Stimulated activated CD8-positive, alpha-beta memory T cell treated with anti-CD3 and anti-CD28 coated beads, Interleukin-7, amount 100 ng/mL, for 4 hours (primary cell): ENCODE measurements around the gene KAZN.

Source experiments
- DNase-seq, 2 donors: peaks; one replicate each; pipeline ENCODE4 v3.0.0-alpha.2; 2020; ENCODE audit warnings: low read depth in 2 of 2

The KAZN gene

GRCh38 chr1:14713077-14713476 lies 114.6 kb downstream of the KAZN start:
- no peak for DNase-seq

DNA sequence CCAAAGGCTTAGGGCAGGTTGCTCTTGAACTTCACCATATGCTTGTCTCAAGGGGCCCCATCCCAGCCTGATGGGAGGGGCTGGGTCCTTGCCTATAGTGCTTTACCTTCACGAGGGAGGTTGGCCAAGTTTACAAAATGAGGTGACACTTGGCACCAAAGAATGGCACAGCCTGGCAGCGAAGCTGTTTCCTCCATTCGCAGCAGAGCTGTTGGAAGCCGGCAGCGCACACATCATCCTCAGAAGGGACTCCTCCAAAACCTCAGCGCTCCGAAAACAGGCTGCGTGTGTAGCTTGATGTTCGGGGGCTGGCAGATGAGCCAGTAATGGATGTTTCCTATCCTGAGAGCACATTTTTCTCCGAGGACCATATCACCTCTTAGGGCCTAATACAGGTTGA lies 116.8 kb downstream of the KAZN start:
- no peak for DNase-seq

GRCh38 chr1:14715802-14716201 lies 117.3 kb downstream of the KAZN start:
- no peak for DNase-seq

DNA sequence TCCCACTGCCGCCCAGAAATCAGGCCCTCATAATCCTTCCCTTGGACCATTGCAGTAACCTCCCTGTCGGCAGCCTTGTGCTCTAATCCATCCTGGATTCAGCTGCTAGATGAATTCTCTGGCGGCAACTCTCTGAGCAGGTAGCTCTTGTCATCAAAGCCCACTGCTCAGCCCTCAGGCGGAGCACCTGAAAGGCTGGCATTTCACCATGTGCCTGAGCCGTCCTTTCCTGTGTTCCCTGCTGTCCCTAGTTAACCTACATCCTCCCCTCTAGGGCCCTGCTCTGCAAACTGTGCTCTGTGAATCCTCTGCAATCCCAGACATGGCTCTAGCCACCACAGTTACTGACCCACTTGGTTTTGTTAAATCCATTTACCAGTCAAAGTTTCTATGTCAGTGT lies 118.0 kb downstream of the KAZN start:
- no peak for DNase-seq

- no peak for DNase-seq
Measured at GRCh38 chr1:14718476-14718875, 120.0 kb downstream of the KAZN start.

DNA sequence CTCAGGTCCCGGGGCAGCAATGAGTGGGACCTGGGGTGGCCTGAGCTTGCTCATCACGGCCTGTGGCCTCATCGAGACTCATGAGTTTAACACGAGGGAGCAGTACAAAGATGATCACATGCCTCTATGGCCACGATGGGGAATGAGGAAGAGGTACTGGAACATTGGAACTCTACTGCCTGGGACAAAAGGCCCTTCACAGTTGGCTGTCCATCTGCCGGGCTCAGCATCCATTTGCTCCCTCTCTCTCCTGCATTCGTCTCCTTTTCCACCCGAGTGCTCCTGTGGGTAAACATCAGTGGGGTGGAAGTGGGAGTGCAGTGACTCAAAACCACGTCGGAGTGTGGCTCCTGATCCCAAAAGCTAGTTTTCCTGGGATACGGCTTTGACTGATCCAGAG lies 124.9 kb downstream of the KAZN start:
- DNase-seq, result no peak

DNA sequence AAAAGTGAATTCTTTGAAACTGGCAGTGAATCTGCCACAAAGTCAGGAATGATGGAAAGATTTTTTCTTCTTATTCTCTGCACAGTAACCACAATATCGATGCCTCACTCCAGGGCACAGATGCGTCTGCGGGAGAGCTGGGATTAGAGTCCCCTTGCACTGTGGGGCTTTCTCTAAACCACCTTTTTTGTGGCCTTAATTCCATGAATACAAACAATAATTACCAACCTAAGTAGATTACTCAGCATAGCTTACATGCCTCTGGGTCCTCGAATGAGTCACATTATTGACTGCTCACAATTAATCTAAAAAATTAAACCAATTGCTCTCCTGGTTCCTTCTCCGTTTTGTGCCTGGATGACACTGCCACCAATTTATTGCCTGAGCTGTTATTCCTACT lies 125.8 kb downstream of the KAZN start:
- no peak for DNase-seq

DNA sequence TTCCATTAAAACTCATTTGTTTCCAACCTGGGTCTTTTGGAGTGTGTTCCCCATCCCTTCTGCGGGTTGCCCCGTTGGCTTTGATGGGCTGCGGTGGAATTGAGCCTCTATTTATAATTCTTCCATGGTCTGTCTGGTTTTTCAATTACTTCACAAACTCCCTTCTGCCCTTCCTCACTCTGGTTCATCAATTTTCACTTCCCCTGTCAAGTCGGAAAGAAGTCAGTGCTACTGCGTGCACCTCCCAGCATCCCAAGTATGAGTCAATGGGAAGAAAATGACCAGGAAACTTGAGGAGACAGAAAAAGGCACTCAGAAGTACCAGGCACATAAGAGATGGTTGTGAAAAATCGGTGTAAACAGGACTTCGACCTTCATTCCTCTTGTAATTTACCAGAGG lies 126.2 kb downstream of the KAZN start:
- DNase-seq, result no peak

DNA sequence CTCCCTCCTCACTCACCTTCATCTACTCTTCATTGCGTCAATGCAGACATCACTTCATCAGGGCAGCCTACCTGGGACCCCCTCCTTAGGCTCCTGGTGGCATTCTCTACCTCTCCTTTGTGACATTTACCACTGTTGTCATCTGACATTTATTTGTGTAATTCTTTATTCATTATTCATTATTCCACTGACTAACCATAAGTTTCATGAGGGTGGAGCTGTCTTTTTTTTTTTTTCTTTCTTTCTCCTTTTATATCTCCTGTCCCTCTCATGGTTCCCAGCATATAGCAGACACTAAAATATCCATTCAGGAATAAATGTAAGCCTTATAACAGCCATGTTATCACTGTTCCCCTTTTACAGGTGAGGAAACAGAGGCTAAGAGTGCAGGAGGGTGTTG lies 126.8 kb downstream of the KAZN start:
- no peak for DNase-seq

DNA sequence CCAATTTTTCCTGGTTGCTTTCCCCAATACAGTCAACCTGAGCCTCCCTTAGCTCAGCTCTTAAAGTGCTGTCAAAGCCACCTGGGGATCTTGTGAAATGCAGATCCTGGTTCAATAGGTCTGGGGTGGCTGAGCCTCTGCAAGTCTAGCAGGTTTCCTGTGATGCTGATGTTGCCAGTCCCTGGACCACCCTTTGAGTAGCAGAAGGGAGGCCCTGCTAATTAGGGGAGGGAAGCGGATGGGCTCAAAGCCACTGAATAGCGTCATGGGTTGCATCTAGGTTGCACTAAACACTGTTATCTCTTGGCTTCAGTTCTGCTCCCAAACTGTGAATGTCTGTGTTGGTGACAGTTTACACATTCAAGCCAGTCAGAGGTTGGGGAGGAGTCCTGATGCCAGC lies 127.2 kb downstream of the KAZN start:
- no peak for DNase-seq

DNA sequence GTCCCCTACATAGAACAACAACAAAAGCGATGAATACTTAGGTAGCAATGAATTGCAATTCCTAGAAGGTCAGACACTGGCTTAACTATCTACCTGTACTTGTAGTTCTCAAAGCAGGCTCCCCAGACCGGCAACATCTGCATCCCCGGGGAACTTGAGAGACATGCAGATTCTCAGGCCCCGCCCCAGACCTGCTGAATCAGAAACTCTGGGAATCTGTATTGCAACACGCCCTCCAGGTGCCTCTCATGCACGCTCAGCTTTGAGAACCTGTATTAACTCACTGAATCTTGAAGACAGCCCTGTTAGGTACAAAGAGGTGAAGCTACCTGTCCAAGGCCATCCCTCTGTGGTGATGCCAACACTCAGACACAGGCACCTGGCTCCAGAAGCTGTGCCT lies 128.1 kb downstream of the KAZN start:
- no peak for DNase-seq

DNA sequence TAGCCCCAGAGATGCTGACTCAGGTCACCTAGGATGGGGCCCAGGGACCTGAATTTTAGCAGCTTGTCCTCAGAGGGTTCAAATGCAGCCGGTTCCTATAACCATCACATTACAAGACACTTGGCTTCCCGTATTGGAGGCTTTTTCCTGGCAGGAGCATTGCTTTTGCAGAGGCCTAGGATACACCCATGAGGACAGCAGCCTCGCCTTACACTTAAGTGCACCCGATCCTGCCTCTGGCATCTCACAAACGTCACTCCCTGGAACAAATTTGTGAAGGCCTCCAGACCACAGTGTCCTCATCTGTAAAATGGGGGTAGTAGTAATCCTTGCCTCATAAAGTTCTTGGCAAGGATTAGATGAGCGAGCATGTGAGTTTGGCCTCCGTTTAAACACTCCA lies 130.0 kb downstream of the KAZN start:
- no peak for DNase-seq

DNA sequence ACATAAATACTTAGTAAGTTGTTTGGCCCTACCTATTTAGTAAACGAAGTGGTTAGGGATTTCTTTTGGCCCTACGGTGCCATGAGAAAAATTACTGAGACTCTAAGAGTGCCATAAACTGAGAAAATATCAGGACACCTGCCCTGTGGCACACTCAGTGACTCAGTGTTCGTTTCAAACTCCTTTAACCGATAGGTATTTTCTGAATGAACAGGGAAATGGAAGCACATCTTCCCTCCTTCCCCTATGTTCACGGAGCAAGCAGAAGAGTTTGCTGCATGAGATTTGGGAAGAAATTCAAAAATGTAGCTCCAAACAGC lies 134.2 kb downstream of the KAZN start:
- no peak for DNase-seq

DNA sequence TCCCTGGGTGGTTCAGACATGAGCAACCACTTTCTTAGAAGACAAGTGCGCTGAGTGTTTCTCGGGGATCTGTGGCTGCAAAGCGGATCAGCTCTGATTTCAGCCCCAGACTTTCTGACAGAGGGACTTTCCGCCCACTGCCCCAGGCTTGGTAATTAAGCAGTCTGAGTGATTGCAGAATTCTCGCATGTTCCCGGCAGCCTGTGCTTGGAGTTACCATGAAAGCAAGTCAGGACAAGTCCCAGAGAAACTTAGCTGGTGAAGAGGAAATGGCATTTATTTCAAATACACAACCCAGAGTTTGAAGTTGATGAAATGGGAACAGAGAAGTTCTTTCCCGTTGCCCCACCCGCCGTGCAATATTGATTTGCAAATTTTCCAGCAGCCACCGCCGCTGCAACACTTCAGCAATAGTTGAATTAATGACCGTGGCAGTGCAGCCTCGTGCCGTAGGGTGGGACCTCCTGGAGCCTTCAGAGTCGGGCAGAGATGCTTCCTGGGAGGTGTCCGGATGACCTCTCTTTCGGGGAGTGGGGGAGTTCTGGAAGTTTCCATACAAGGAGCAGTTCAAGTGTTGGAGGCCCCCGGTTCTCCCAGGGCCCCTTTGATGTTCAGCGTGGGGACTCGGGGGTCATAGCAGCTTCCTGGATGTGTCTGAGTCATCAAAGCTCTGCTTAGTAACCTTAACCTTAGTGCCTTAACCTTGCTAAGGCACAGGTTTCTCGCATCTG lies 134.7 kb downstream of the KAZN start:
- no peak for DNase-seq

DNA sequence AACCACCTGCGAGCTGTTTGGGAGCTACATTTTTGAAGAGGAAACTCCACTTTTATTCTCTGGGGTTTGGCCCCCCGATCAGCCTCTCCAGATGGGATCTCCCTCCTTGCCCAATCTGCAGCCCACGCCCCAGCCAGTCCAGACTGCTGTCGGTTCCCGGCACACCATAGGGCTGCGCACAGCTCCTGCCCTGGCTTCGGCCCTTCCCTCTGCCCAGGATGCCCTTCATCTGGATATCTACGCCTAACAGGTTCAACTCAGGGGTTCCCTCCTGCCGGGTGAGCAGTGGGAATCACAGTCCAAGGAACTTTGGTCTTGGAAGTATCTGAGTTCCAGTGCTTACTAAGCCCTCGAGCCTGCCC lies 135.3 kb downstream of the KAZN start:
- DNase-seq, result no peak

- no peak for DNase-seq
Measured at GRCh38 chr1:14735841-14736240, 137.4 kb downstream of the KAZN start.

DNA sequence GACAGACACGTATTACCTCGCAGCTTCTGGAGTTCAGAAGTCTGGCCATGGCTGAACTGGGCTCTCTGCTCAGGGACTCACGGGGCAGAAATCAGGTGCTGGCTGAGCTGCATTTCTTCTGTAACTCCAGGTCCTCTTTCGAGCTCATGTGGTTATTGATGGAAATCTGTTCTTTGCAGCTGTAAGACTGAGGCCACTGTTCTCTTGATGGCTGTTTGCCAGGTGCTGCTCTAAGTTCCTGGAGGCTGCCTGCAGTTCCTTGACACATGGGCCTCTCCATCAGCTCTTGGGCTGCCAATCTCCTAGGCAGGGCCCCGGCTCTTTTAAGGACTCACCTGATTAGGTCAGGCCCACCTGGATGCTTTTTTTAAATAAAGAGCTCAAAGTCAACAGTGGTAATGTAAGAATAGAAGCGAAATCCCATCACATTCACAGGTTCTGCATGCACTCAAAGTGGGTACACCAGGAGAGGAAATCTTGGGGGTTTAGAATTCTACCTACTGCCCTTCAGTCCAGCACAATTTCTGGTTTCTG lies 139.1 kb downstream of the KAZN start:
- DNase-seq, result no peak

- DNase-seq, result no peak
Measured at GRCh38 chr1:14738235-14738634, 139.8 kb downstream of the KAZN start.

GRCh38 chr1:14738647-14739046 lies 140.2 kb downstream of the KAZN start:
- no peak for DNase-seq

GRCh38 chr1:14739082-14739832 lies 140.8 kb downstream of the KAZN start:
- no peak for DNase-seq

GRCh38 chr1:14740016-14740415 lies 141.5 kb downstream of the KAZN start:
- DNase-seq, result no peak

- no peak for DNase-seq
Measured at GRCh38 chr1:14741082-14741481, 142.6 kb downstream of the KAZN start.

DNA sequence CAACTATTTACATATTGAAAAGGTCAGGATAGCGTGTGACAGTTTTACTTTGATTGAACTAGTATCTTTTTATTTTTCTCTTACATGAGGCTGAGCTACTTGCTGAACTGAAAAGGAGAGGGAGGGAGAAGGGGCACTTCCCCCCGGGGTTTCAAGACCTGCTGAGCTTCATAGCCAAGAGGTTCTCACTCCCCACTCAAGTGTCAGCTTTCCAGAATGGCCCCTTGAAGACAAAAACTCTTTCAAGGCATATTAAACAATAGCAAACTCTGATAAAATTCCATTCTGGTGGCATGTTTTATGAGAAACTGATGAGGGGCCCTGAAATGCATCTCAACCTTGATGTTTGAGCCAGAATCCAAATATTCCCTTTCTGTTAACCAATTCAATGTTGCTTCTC lies 143.0 kb downstream of the KAZN start:
- no peak for DNase-seq
